GM10248 (cell line): ENCODE data around the gene LAMTOR1.

ENCODE experiments used
- CTCF ChIA-PET: fragments of 300-600 bp; sonication (Branson Sonifier 250); formaldehyde crosslinking; extraction: SDS; loops from one replicate; lab custom pipeline; 2021; ENCODE audit warnings: antibody characterized with exemption; lab: Yijun Ruan, JAX
- POLR2A ChIA-PET: fragments of 350-650 bp; sonication (Branson Sonifier 250); formaldehyde crosslinking; extraction: SDS; loops from one replicate; lab custom pipeline; 2020; ENCODE audit warnings: antibody characterized with exemption; lab: Yijun Ruan, JAX
- DNase-seq: peaks from one replicate; pipeline ENCODE4 v3.0.0; 2012; ENCODE audit errors: extremely low spot score
- TF ChIP-seq, protein P1 (sequence below): IDR thresholded peaks from 2 replicates; pipeline ENCODE4 v1.5.1; 2012; ENCODE audit warnings: mild to moderate bottlenecking, low read depth; ENCODE audit errors: extremely low read depth, missing control alignments, control extremely low read depth

The LAMTOR1 gene

DNA sequence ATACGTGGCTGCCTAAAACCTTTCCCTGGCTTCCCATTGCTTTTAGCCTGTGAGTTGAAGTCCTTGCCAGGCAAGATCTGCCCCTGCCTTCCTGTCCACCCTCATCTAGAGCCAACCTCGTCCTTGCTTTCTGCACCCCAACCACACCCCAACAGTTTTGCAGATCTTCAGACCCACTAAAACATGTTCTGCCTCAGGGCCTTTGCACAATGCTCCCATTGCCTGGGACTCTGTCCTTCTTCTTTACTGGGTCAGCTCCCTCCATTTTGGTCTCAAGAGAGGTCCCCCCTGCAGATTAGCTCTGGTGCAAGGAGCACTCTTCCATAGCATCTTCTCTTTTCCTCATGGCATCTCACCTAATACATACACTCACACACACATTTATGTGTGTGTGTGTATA is 17.8 kb upstream of the LAMTOR1 start:
- POLR2A ChIA-PET = no interaction called here
- CTCF ChIA-PET = interaction anchor here (1.2 kb wide), 1 partner anchor 23 kb away, joined by 4 read pairs; no protein-coding TSS in a partner anchor
- DNase-seq = no peak
- TF ChIP-seq, protein P1, sequence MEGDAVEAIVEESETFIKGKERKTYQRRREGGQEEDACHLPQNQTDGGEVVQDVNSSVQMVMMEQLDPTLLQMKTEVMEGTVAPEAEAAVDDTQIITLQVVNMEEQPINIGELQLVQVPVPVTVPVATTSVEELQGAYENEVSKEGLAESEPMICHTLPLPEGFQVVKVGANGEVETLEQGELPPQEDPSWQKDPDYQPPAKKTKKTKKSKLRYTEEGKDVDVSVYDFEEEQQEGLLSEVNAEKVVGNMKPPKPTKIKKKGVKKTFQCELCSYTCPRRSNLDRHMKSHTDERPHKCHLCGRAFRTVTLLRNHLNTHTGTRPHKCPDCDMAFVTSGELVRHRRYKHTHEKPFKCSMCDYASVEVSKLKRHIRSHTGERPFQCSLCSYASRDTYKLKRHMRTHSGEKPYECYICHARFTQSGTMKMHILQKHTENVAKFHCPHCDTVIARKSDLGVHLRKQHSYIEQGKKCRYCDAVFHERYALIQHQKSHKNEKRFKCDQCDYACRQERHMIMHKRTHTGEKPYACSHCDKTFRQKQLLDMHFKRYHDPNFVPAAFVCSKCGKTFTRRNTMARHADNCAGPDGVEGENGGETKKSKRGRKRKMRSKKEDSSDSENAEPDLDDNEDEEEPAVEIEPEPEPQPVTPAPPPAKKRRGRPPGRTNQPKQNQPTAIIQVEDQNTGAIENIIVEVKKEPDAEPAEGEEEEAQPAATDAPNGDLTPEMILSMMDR = no peak

DNA sequence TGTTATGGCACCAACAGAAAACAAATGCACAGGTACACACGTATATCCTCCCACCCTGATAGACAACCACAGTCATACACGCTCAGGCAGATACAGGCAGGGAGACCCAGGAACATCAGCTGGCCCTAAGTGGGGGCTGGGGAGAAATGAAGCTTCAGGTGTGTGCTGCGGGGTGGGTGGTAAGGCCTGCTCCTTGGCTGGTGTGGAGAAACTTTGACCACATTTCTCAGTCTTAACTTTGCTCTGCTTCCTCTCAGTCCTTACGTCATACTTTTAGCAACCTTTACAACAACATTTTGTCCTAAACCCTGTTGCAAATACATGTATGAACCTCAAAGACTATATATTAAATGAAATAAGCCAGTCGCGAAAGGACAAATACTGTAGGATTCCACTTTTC is 16.1 kb upstream of the LAMTOR1 start:
- no peak for DNase-seq
- ChIA-PET CTCF (interaction anchor here (1.9 kb wide), 1 partner anchor 25 kb away, joined by 7 read pairs; no protein-coding TSS in a partner anchor), POLR2A (no interaction called here)
- TF ChIP-seq, protein P1 = no peak

DNA sequence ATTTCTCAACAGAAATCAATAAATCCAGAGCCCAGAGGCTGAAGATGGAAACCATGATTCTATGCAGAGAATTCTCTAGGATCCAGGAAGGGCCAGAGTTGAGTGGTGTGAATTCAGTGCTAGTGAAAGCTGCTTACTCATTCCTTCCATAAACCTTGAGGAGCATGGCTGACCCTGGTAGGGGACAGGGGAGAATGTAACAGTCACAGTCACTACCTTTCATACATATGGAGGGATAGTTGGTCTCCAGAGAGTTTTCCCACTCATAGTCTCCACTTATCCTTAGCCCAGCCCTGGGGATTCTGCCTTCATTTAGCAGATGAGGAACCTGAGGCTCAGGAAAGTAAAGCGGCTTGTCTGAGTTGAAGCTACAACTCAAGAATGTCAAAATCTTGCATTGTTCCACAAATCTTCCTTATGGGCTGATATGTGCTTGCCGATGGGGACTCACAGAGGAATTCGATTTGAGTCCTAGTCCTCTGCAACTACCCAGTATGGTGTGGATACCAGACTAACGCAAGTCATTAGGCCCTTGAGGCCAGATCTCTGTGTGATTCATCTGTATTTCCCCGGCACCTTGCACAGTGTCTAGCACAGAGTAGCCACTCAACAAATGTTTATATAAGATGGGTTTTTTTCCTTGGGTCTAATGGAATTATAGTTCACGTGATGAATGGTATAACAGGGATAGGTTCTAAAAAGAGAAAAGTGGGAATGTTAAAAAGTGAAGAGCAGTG is 13.1 kb upstream of the LAMTOR1 start:
- no peak for DNase-seq
- POLR2A ChIA-PET = no interaction called here
- CTCF ChIA-PET = interaction anchor here (1.1 to 1.2 kb wide), 2 partner anchors 9 to 91 kb away, joined by 4 read pairs; no protein-coding TSS in a partner anchor
- TF ChIP-seq, protein P1 = no peak

DNA sequence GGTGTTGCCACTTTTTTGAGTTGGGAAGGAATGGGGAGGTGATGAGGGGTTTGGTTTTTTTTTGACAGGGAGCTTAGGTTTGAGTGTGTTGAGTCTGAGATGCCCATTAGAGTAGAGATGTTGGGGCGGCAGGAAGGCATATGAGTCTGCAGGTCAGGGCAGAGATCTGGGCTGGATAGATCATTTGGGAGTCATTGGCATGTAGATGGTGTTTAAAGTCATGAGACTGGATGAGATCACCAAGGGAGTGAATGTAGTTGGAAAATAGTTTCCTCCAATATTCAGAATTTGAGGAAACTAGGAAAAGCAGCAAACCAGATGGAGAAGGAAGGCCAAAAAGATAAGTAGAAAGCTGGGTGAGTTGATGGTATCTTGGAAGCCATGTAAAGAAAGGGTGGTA is 11.5 kb upstream of the LAMTOR1 start:
- TF ChIP-seq, protein P1 = no peak
- ChIA-PET POLR2A (no interaction called here), CTCF (interaction anchor here (1.2 kb wide), 1 partner anchor 11 kb away, joined by 4 read pairs; no protein-coding TSS in a partner anchor)
- DNase-seq = no peak

DNA sequence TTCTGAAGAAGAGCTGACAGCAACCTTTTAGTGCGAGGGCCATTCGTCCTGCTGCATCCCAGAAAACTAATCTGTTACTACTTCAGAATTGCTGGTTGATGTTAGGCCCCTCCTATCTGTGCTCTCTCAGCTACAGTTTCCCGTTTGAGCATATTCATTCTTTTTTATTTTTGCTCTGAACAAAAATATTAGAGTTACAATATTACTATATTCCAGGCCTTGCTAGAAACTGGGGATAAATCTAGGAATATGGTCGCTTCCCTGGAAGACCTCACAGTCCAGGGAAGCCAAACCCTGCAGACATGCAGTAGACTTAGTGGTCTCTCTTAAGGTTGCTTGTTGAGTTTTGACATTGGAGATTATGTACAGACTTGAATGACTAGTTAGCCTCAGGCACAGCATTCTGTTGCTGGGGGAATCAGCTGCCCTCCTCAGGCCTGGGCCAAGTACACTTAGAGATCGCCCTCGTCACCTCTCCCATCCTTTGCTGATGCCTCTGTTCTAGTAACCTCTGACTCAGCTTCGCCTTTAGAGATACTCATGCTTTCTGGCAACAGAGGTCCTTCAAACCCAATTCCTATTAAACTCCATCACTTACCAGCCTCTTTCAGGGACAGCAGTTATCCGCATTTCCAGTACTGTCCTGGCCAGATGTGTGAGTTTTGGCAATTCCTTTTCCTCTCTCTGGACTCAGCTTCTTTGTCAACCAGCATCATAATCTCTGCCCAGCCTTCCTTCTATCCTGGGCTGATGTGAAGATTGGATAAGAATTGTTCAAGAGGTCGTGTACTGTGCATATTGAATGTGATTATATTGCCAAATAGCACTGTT is 10.1 kb upstream of the LAMTOR1 start:
- no peak for DNase-seq
- ChIA-PET CTCF (interaction anchor here (1.0 to 2.5 kb wide), 6 partner anchors 12 to 136 kb away, joined by 3 to 12 read pairs (median 6); no protein-coding TSS in a partner anchor), POLR2A (interaction anchor here (1.0 kb wide), 1 partner anchor 27 kb away, joined by 3 read pairs; no protein-coding TSS in a partner anchor)
- TF ChIP-seq, protein P1 = no peak
